Ishikawa (cell line): ENCODE results near the gene NFATC1.

ENCODE experiments used
- CEBPB ChIP-seq: IDR thresholded peaks from 2 replicates; pipeline ENCODE4 v1.6.1; 2012
- CREB1 ChIP-seq: IDR thresholded peaks from 2 replicates; pipeline ENCODE4 v1.6.1; 2012; ENCODE audit warnings: low read depth
- EP300 ChIP-seq: IDR thresholded peaks from 2 replicates; pipeline ENCODE4 v1.6.1; 2012; ENCODE audit warnings: borderline replicate concordance
- FOXM1 ChIP-seq: IDR thresholded peaks from 2 replicates; pipeline ENCODE4 v1.6.1; 2012; ENCODE audit warnings: low read depth, borderline replicate concordance
- RAD21 ChIP-seq: IDR thresholded peaks from 2 replicates; pipeline ENCODE4 v1.6.1; 2012; ENCODE audit warnings: low read depth
- TAF1 ChIP-seq: IDR thresholded peaks from 2 replicates; pipeline ENCODE4 v1.6.1; 2012; ENCODE audit warnings: low read depth, mild to moderate bottlenecking
- TCF12 ChIP-seq: IDR thresholded peaks from 2 replicates; pipeline ENCODE4 v1.6.1; 2012; ENCODE audit warnings: low read depth
- YY1 ChIP-seq: IDR thresholded peaks from 2 replicates; pipeline ENCODE4 v1.6.1; 2012; ENCODE audit warnings: low read depth
- ZBTB7A ChIP-seq: IDR thresholded peaks from 2 replicates; pipeline ENCODE4 v1.6.1; 2012; ENCODE audit warnings: low read depth
- TF ChIP-seq, protein P1 (sequence below): IDR thresholded peaks from 2 replicates; pipeline ENCODE4 v1.6.1; 2012
- TF ChIP-seq, protein P2 (sequence below): IDR thresholded peaks from 2 replicates; pipeline ENCODE4 v1.6.1; 2012; ENCODE audit warnings: low read depth, mild to moderate bottlenecking
- TF ChIP-seq, protein P3 (sequence below): IDR thresholded peaks from 2 replicates; pipeline ENCODE4 v1.6.1; 2012

DNA sequence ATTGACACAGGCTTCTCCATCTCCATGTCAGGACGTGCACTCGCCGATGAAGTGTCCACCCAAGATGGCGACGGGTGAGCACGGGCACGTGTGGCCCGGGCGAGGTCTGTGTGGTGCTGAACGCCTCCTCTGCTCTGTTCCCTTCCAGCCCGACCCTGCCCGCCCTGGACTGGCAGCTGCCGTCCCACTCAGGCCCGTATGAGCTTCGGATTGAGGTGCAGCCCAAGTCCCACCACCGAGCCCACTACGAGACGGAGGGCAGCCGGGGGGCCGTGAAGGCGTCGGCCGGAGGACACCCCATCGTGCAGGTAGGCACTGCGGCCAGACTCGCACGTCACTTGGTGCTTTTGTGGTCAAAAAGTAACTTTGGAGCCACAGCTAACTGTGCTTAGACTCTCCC lies 37.7 kb downstream of the NFATC1 start:
- TF ChIP-seq TAF1 (no peak), EP300 (no peak), RAD21 (no peak), FOXM1 (no peak), CEBPB (no peak), CREB1 (no peak), YY1 (no peak), ZBTB7A (no peak), TCF12 (no peak)
- TF ChIP-seq, protein P1, sequence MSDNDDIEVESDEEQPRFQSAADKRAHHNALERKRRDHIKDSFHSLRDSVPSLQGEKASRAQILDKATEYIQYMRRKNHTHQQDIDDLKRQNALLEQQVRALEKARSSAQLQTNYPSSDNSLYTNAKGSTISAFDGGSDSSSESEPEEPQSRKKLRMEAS: no peak
- TF ChIP-seq, protein P2, sequence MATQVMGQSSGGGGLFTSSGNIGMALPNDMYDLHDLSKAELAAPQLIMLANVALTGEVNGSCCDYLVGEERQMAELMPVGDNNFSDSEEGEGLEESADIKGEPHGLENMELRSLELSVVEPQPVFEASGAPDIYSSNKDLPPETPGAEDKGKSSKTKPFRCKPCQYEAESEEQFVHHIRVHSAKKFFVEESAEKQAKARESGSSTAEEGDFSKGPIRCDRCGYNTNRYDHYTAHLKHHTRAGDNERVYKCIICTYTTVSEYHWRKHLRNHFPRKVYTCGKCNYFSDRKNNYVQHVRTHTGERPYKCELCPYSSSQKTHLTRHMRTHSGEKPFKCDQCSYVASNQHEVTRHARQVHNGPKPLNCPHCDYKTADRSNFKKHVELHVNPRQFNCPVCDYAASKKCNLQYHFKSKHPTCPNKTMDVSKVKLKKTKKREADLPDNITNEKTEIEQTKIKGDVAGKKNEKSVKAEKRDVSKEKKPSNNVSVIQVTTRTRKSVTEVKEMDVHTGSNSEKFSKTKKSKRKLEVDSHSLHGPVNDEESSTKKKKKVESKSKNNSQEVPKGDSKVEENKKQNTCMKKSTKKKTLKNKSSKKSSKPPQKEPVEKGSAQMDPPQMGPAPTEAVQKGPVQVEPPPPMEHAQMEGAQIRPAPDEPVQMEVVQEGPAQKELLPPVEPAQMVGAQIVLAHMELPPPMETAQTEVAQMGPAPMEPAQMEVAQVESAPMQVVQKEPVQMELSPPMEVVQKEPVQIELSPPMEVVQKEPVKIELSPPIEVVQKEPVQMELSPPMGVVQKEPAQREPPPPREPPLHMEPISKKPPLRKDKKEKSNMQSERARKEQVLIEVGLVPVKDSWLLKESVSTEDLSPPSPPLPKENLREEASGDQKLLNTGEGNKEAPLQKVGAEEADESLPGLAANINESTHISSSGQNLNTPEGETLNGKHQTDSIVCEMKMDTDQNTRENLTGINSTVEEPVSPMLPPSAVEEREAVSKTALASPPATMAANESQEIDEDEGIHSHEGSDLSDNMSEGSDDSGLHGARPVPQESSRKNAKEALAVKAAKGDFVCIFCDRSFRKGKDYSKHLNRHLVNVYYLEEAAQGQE: no peak
- TF ChIP-seq, protein P3, sequence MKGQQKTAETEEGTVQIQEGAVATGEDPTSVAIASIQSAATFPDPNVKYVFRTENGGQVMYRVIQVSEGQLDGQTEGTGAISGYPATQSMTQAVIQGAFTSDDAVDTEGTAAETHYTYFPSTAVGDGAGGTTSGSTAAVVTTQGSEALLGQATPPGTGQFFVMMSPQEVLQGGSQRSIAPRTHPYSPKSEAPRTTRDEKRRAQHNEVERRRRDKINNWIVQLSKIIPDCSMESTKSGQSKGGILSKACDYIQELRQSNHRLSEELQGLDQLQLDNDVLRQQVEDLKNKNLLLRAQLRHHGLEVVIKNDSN: no peak
